PC-3 (cell line): ENCODE results near the gene NLRP12. TPM values are rescaled to one million over a fixed set of nuclear protein-coding genes. Genes with fewer than 3 reads are reported as not detected.
"Not testable (repeated sequence)": the region's sequence is repeated elsewhere in the genome, so short reads cannot be mapped to it uniquely, and the experiment has no call there.

Experiments used
- ATAC-seq: fragments of 200-7000 bp; cut with Tn5 transposase; 2 replicates; pipeline ENCODE4 v1.9.1; 2020; ENCODE audit warnings: mild to moderate bottlenecking, moderate library complexity
- BruUV-seq: library from RNA; stranded (reverse); fragments of 400-500 nt; replicated peaks from 2 replicates; lab custom pipeline; 2021; lab: Mats Ljungman, UMichigan
- CTCF ChIA-PET: fragments of 300-600 bp; sonication (Branson Sonifier 250); formaldehyde crosslinking; loops from one replicate; lab custom pipeline; 2022; ENCODE audit warnings: antibody characterized with exemption; lab: Charles Lee
- POLR2A ChIA-PET: fragments of 300-600 bp; sonication (Branson Sonifier 250); formaldehyde crosslinking; loops from one replicate; lab custom pipeline; 2022; ENCODE audit warnings: antibody characterized with exemption; ENCODE audit not compliant: unreplicated experiment; lab: Charles Lee
- DNase-seq: peaks from one replicate; pipeline ENCODE4 v3.0.0-alpha.2; 2015
- H2AFZ ChIP-seq: fragments of 300-600 bp; sonication (generic); 2 replicates; pipeline ENCODE4 v1.6.0; 2016; ENCODE audit warnings: antibody characterized with exemption, low read length
- H3F3A ChIP-seq: fragments of 300-600 bp; sonication (generic); one replicate; pipeline ENCODE4 v1.6.0; 2017; ENCODE audit warnings: antibody characterized with exemption, low read length, control low read depth, mild to moderate bottlenecking; ENCODE audit not compliant: unreplicated experiment
- H3K27ac ChIP-seq: fragments of 300-600 bp; sonication (generic); 2 replicates; pipeline ENCODE4 v1.5.1; 2016; ENCODE audit warnings: mild to moderate bottlenecking, low read length
- H3K27me3 ChIP-seq: fragments of 300-600 bp; sonication (generic); 2 replicates; pipeline ENCODE4 v1.6.1; 2016; ENCODE audit warnings: low read length, mixed read lengths
- H3K36me3 ChIP-seq: fragments of 300-600 bp; sonication (generic); 2 replicates; pipeline ENCODE4 v1.6.1; 2016; ENCODE audit warnings: low read depth, mixed run types, low read length, mixed read lengths
- H3K4me1 ChIP-seq: fragments of 300-600 bp; sonication (generic); 2 replicates; pipeline ENCODE4 v1.5.1; 2016; ENCODE audit warnings: low read length; ENCODE audit not compliant: insufficient read depth
- H3K4me2 ChIP-seq: fragments of 300-600 bp; sonication (generic); 2 replicates; pipeline ENCODE4 v1.6.0; 2016; ENCODE audit warnings: low read length
- H3K4me3 ChIP-seq: fragments of 300-600 bp; sonication (generic); 2 replicates; pipeline ENCODE4 v1.5.1; 2016; ENCODE audit warnings: mild to moderate bottlenecking, low read length, mixed read lengths
- H3K79me2 ChIP-seq: fragments of 300-600 bp; sonication (generic); 2 replicates; pipeline ENCODE4 v1.6.1; 2017; ENCODE audit warnings: low read length, mixed read lengths
- H3K9ac ChIP-seq: fragments of 300-600 bp; sonication (generic); 2 replicates; pipeline ENCODE4 v1.6.0; 2016; ENCODE audit warnings: mild to moderate bottlenecking, low read length
- H3K9me2 ChIP-seq: fragments of 300-600 bp; sonication (generic); replicated peaks from 2 replicates; pipeline ENCODE4 v1.6.1; 2016; ENCODE audit warnings: mixed run types, low read length, mixed read lengths
- H3K9me3 ChIP-seq: fragments of 300-600 bp; sonication (generic); 2 replicates; pipeline ENCODE4 v1.6.1; 2016; ENCODE audit warnings: low read length, mixed read lengths
- H4K20me1 ChIP-seq: fragments of 300-600 bp; sonication (generic); 2 replicates; pipeline ENCODE4 v1.6.1; 2016; ENCODE audit warnings: low read length, mixed read lengths
- EZH2 ChIP-seq: fragments of 300-600 bp; sonication (generic); IDR thresholded peaks from one replicate; pipeline ENCODE4 v1.6.1; 2017; ENCODE audit warnings: antibody characterized with exemption, mild to moderate bottlenecking, low read length; ENCODE audit not compliant: unreplicated experiment
- EZH2phosphoT487 ChIP-seq: fragments of 300-600 bp; sonication (generic); IDR thresholded peaks from 2 replicates; pipeline ENCODE4 v1.6.1; 2018; ENCODE audit warnings: mild to moderate bottlenecking, antibody characterized with exemption, low read length, borderline replicate concordance
- intact Hi-C: fragments of 100-400 bp; cut with micrococcal nuclease; formaldehyde crosslinking; loops from 2 replicates; pipeline ENCODE4 v1.9.0; 2023
- total RNA-seq: library from RNA; depleted of rRNA; stranded (reverse); fragments of >200 nt; gene quantifications from 2 replicates; pipeline ENCODE4 v1.2.3, GENCODE V29; 2014
- TF ChIP-seq, protein P1 (sequence below): fragments of 300-600 bp; sonication (generic); conservative IDR thresholded peaks from 2 replicates; pipeline ENCODE4 v1.5.1; 2017; ENCODE audit warnings: antibody characterized with exemption, low read depth, mild to moderate bottlenecking, low read length

NLRP12 gene
- total RNA-seq, 1 experiment from 2014 or later, result not detected

DNA sequence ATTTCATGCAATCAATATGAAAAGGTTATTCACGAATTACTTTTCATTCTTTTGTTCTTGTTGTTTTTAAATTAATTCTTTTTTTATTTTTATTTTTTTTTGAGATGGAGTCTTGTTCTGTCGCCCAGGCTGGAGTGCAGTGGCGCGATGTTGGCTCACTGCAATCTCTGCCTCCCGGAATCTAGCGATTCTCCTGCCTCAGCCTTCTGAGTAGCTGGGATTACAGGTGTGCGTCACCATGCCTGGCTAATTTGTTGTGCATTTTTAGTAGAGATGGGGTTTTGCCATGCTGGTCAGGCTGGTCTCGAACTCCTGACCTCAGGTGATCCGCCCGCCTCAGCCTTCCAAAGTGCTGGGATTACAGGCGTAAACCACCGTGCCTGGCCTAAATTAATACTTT is 16.1 kb upstream of the NLRP12 start:
- H3K9me3 ChIP-seq, H3K9me2 ChIP-seq, H3K9ac ChIP-seq, H3K4me2 ChIP-seq, H2AFZ ChIP-seq, H3F3A ChIP-seq, H3K36me3 ChIP-seq, DNase-seq, ATAC-seq, H3K27ac ChIP-seq, H3K79me2 ChIP-seq, POLR2A ChIA-PET, H3K27me3 ChIP-seq, BruUV-seq, H4K20me1 ChIP-seq, CTCF ChIA-PET, H3K4me3 ChIP-seq: not testable (repeated sequence)
- intact Hi-C loops, result loop anchor here (2.0 to 10.0 kb wide), 2 partner anchors 31 to 255 kb away; no protein-coding TSS in a partner anchor
- peaks cover 24% of the 10 kb centered on the region for H3K4me1 ChIP-seq

DNA sequence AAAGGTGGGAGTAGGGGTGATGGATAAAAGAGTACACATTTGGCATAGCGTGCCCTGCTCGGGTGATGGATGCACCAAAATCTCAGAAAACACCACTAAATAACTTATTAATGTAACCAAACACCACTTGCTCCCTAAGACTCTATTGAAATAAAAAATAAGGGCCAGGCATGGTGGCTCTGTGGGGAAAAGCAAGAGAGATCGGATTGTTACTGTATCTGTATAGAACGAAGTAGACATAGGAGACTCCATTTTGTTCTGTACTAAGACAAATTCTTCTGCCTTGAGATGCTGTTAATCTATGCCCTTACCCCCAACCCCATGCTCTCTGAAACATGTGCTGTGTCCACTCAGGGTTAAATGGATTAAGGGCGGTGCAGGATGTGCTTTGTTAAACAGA is 14.3 kb upstream of the NLRP12 start:
- not testable (repeated sequence) for H2AFZ ChIP-seq, H4K20me1 ChIP-seq

DNA sequence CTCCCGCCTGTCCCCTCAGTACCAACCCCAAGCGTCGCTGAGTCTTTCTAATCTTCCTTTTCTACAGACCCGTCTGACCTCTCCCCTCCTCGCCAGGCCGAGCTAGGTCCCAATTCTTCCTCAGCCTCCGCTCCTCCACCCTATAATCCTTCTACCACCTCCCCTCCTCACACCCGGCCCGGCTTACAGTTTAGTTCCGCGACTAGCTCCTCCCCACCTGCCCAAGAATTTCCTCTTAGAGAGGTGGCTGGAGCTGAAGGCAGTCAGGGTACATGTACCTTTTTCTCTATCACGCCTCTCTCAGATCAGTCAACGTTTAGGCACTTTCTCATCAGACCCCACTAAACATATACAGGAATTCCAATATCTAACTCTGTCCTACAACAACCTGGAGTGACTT is 8.7 kb upstream of the NLRP12 start:
- BruUV-seq, H3K9ac ChIP-seq, H4K20me1 ChIP-seq, H3K9me2 ChIP-seq, H3K36me3 ChIP-seq, H3K4me2 ChIP-seq, H3K9me3 ChIP-seq, ATAC-seq, H3K79me2 ChIP-seq, CTCF ChIA-PET, H3K27ac ChIP-seq, H2AFZ ChIP-seq, H3F3A ChIP-seq, H3K27me3 ChIP-seq, POLR2A ChIA-PET, DNase-seq, H3K4me3 ChIP-seq, intact Hi-C loops, H3K4me1 ChIP-seq: not testable (repeated sequence)

More for the DNA sequence above, 14.3 kb upstream of the NLRP12 start:
- CTCF ChIA-PET, H3K9me3 ChIP-seq, H3K36me3 ChIP-seq, ATAC-seq, H3K9me2 ChIP-seq, H3K79me2 ChIP-seq, intact Hi-C loops, H3K27ac ChIP-seq, DNase-seq, H3K27me3 ChIP-seq, H3K9ac ChIP-seq, BruUV-seq, H3F3A ChIP-seq, H3K4me2 ChIP-seq, H3K4me3 ChIP-seq, POLR2A ChIA-PET: not testable (repeated sequence)
- H3K4me1 ChIP-seq, result peaks cover 24% of the 10 kb centered on the region

DNA sequence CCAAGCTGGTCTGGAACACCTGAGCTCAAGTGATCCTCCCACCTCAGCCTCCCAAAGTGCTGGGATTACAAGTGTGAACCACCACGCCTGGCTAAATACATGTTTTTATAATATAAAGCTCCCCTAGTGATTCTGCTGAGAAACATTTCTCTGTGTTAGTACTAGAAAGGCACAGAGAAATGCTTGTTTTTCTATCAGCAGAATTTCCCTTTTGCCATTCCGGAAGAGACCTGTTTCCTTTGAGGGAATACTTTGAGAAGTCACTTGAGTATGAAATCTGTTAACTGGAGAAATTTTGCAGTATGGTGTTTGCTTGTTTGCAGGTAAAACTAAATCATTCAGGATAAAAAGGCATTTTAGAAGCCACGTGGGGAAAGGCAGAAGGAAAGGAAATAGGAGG is 4.4 kb upstream of the NLRP12 start:
- CTCF ChIA-PET, result no interaction called here
- H3K9me3 ChIP-seq, result no peaks in the 10 kb centered on the region
- no peaks in the 10 kb centered on the region for H3F3A ChIP-seq
- DNase-seq (no peak), ATAC-seq (no peak)
- H3K4me3 ChIP-seq, result no peak overlapping the region
- no peak overlapping the region for H3K4me2 ChIP-seq
- H3K4me1 ChIP-seq, result no peaks in the 10 kb centered on the region
- no TSS peak for BruUV-seq
- H3K9me2 ChIP-seq, result no peaks in the 10 kb centered on the region
- intact Hi-C loops, result no loop called here
- no peaks in the 10 kb centered on the region for H3K79me2 ChIP-seq
- no peaks in the 10 kb centered on the region for H4K20me1 ChIP-seq
- no peaks in the 10 kb centered on the region for H3K36me3 ChIP-seq
- H3K9ac ChIP-seq, result no peak overlapping the region
- no peak overlapping the region for H2AFZ ChIP-seq
- TF ChIP-seq, protein P1, sequence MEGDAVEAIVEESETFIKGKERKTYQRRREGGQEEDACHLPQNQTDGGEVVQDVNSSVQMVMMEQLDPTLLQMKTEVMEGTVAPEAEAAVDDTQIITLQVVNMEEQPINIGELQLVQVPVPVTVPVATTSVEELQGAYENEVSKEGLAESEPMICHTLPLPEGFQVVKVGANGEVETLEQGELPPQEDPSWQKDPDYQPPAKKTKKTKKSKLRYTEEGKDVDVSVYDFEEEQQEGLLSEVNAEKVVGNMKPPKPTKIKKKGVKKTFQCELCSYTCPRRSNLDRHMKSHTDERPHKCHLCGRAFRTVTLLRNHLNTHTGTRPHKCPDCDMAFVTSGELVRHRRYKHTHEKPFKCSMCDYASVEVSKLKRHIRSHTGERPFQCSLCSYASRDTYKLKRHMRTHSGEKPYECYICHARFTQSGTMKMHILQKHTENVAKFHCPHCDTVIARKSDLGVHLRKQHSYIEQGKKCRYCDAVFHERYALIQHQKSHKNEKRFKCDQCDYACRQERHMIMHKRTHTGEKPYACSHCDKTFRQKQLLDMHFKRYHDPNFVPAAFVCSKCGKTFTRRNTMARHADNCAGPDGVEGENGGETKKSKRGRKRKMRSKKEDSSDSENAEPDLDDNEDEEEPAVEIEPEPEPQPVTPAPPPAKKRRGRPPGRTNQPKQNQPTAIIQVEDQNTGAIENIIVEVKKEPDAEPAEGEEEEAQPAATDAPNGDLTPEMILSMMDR, result no peak
- TF ChIP-seq EZH2, result no peak
- no peak for TF ChIP-seq EZH2phosphoT487
- H3K27me3 ChIP-seq, result no peaks in the 10 kb centered on the region
- POLR2A ChIA-PET, result no interaction called here
- no peak overlapping the region for H3K27ac ChIP-seq
